ENCODE data around the gene AP3D1.
"Not testable (repeated sequence)": the region's sequence is repeated elsewhere in the genome, so short reads cannot be mapped to it uniquely, and the experiment has no call there.

The AP3D1 gene

DNA sequence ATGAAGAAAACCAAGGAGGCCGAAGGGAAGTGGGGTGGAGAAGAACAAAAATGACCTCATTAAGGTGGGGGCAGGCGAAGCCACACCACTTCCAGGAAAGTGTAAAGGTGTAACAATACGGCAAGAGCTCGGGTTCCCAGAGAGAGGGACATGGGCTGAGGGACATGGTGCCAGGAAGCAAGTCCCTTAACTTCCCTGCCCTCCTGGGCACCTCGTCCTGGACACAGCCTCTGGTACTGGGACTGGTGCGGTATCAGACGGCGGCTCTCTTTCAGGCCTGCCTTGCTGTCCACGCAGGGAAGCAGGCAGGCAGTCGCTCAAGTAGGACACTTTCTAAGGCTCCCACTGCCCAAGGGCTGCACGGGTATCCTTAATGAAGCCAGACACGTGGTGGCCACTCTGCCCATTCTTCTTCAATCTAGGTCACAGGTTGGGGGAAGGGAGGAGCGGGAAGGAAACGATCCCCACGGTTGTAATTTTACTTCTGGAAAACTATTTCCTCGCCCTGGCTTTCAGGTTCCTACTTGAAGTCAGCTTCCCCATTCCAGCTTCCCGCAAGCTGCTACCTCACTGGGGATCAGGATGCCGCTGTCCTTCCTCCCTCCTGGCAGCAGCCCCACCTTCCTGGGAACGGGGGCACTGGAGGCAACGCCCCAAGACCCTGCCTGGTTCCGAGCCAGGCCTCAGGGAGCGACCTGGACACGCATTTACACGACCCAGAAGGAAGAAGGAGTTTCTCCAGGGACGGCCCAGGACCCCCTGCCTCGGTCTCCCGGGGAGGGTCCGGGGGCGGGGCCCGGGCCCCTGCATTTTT lies 1.2 kb downstream of the AP3D1 start:
- DNase-seq: no peak

DNA sequence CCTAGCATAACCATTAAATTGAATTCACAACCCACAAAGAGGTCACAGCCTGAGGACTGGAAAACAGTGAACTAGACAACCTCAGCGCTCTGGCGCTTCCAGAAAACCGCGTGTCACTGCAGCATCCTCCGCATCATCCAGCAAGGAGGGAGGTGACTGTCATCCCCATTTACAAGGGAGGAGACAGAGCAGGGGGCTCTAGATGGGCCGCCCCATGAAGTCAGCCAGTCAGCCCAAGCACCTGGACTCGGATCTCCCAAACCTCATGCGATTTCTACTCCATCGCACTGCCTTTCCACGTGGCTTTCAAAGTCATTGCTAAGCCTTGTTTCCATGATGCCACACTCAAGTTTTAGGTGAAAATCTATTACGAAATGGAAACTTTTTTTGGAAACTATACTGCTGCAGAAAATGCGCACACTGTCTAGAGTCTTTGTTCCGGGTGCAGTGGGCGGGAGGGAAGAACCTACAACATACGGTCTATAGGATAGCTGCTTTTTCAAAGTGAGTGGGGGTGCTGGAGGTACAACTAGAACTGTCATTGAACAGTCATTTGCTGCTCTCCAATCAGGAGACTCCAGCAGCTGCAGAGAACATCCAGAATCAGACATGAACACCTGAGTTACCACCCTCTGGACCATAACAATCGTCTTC lies 2.8 kb downstream of the AP3D1 start:
- no peak for DNase-seq

DNA sequence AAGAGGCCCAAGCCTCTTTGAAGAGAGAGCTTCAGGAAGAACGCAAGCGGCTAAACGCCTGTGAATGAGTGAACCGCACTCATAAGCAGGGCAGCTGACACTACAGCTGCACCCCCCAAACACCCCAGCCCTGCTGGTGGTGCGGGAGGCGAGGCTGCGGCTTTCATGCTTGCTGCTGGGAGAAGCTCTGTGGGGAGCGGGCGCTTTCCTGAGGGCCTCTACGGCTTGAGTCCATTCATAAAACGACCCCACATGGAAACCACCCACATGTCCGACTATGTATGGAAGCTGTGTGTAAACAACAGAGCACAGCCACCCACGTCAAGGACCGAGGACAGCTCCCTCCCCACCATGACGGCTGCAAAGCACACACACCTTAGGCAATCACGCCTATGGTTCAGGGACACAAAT lies 5.5 kb downstream of the AP3D1 start:
- DNase-seq: no peak

DNA sequence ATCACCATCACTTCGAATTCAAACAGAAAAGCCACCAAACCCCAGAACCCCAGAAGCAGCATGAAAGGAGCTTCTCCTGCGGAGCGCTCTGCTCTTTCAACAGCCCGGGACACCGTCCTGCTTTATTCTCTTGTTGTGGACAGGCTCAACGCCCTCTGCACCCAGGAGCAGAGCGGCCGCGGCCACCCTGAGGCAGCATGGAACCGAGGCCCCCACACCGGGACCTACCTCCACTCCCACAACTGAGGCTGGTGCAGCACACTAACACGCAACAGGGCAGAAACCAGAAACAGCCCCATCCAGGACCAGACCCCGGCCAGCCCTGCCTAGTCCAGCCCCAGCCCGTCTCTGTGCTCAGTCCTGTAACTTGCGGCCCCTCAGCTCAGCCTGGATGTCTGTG lies 7.2 kb downstream of the AP3D1 start:
- no peak for DNase-seq

DNA sequence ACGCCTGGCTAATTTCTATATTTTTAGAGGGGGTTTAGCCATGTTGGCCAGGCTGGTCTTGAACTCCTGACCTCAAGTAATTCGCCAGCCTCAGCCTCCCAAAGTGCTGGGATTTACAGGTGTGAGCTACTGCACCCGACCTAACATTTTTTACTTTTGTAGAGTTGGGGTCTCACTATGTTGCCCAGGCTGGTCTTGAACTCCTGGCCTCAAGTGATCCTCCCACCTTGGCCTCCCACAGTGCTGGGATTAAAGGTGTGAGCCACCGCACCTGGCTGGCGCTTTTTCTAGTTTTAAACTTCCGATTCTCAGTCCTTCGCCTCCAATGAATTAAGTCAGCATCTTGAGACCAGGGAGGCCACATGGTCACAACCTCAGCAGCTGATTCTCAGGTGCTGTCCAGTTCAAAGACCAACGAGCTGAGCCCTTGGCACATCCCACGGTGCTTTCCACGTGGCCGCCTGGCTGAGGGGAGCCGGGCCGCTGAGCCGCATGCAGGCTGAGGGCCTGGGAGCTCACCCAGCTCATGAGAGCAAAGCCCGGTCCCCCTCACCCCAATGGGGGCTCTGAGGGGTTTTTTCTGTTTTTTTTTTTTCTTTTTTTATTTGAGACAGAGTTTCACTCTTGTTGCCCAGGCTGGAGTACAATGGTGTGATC lies 9.1 kb downstream of the AP3D1 start:
- no peak for DNase-seq

DNA sequence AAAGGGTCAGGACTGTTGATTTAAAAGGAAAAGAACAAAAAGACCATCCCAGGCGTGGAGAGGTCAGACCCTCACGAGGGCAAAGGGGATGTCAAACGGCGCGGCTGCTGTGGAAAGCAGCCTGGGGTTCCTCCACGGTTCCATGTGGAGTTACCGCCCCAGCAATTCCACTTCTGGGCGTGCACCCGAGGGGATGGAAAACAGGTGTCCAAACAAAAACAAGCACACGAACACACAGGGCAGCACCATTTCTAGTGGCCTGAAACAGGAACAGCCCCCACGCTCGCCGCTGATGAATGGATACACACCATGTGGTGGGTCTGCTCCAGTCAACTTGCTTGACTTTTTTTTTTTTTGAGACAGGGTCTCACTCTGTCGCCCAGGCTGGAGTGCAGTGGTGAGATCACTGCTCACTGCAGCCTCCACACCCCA lies 11.2 kb downstream of the AP3D1 start:
- no peak for DNase-seq

DNA sequence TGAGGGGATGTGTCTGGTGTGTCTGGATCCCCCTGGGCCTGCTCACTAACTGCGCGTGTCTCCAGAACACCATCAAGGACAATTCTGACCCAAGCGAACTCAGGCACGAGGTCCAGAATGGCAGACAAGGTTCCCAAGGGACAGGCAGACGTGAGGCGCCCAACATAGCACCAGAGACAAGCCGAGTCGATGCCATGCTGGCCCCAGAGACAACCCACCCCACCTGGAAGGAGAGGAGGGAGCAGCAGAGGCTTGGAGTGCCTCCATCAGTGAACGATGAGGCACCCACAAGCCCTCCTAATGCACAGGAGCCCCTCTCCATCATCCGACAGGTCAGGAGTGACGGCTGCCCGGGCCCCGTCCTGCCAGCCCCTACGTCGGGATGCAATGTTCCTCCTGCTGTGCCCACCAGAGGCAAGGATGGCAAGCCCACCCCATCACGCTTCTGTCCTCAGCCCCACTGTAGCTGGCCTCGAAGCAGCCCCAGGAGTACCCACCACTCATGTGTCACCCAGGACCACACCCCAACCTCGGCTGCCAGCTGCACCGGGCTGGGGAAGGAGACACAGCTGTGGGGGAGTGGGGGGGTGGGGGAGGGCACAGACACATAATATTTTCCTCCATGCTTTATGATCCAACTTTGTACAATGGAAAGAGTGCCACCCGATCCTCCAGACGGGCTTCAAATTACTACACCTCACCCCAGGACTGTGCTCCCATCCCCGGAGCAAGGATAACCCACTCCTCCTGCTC lies 11.8 kb downstream of the AP3D1 start:
- DNase-seq: no peak

DNA sequence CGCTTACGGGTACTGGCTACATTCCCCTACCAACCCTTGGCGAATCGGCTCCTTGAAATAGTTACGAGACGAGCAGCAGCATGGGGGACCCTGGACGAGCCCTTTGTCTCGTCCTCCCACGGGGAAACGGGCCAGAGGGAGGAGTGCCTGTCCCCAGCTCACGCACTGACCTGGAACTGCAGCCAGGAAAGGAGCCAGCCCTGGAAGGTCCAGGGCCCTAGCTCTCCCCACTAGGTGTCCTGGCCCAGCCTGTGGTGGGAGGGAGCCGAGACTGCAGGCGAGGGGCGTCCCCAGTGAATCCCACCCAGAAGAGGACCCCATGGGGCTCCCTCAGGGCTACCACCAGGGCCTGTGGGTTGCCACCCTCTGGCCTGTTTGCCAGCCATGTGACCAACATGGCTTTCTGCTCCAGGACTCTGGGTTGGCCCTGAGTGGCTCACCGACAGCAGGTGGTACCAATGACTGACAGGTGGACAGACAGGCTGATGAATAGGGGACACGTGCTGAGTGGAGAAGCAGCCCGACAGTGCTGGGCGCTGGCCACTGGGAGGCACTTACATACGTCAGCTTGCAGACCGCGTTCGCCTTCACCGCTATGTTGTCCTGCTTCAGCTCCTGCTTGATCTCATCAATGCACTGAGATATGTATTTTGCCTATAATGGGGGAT lies 13.2 kb downstream of the AP3D1 start:
- no peak for DNase-seq

DNA sequence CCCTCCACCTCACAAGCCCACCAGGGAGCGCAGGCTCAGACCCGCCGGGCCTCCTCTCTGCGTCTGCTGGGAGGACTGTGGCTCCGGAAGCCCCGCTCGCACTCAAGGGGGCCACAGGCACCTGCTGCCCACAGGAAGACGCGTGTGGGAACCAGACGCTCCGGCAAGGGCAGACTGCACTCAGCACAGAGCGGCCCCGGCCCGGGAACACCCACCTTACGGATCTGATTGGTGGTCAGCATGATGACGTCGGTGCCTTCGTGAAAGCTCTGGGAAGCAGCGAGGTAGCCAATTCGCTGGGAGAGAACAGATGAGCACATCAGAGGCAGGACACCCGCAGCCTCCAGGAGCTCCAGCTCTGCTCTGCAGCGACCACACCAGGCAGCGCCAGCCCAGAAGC lies 14.6 kb downstream of the AP3D1 start:
- DNase-seq: no peak

DNA sequence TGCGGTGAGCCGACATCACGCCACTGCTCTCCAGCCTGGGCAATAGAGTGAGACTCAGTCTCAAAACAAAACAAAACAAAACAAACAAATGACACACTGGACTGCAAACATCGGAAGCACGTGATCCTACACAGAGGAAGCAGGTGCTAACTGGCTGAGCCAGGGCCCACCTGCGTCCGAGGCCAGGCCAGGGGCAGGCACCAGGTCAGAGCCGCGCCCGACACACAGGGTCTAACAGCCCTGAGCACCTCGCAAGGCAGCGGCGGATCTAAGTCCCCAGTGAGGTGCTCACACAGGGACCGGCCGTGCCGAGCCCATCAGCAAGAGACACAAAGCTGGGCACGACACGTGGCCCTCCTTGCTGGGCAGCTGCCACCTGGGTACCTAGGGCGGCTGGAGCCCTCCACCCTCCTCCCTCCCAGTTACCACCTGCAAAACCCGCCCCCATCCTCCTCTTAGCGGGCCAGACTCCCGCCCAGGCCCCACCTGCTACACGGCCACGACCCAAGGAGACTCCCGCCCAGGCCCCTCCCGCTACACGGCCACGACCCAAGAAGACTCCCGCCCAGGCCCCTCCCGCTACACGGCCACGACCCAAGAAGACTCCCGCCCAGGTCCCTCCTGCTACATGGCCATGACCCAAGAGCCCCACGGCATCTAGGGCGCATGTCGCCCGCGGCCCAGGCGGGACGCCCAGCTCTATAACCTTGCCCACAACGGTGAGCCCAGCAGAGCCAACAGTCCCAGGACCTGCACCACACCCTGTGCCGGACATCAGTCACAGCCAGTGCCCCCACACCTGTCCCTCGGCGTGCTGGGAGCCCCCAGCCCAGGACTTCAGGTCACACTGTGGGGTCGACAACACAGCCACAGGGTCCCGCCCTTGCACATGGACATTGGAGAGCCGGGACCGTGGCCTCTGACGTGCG lies 15.6 kb downstream of the AP3D1 start:
- no peak for DNase-seq

DNA sequence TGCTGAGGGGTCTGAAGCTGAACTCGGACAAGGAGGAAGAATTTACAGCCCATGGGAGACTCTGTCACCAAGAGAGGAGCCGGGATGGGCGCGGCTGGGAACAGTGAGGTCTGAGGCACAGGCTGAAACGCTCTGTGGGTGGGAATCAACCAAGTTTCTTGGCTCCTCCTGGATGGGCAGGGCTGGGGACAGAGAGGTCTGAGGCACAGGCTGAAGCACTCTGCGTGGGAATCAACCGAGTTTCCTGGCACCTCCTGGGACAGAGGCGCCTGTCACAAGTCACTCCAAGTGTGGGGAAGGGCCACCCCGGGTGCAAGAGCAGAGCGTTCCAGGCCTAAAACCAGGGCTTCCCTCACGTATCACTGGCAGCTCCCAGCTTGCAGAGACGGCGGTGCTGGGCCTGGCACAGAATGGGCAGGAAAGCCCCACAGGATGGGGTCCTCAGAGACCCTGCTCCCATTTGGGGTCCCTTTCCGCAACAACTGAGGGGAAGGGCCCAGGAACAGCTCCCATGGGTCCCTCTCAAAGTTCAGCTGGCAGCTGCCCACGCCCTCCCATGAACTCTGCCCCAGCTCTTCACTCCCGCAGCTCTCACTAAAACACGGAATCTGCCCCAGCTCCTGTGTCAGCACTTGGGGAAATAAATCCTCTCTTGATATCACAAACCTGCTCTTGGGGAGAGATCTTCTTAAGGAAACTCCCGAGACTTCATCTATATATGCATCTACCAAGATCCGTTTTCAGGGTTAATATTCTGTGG lies 18.5 kb downstream of the AP3D1 start:
- no peak for DNase-seq

DNA sequence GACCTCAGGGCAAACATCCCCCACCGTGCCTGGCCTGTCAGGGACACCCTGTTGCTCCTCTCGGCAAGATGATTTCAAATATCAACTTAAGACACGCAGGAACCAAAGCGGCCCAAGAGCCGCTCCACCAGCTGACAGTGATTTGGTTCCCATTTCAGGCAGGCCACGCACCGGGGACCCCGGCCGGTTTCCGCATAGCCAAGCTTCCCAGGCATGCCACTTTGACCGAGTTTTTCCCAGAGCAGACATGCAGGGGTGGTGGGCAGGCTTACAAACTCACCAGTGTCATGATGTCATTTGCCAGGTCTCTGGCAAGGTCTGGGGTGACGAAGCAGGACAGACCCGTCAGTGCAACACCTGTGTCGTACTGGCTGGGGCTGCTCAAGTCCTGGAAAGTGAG lies 19.2 kb downstream of the AP3D1 start:
- DNase-seq: no peak

DNA sequence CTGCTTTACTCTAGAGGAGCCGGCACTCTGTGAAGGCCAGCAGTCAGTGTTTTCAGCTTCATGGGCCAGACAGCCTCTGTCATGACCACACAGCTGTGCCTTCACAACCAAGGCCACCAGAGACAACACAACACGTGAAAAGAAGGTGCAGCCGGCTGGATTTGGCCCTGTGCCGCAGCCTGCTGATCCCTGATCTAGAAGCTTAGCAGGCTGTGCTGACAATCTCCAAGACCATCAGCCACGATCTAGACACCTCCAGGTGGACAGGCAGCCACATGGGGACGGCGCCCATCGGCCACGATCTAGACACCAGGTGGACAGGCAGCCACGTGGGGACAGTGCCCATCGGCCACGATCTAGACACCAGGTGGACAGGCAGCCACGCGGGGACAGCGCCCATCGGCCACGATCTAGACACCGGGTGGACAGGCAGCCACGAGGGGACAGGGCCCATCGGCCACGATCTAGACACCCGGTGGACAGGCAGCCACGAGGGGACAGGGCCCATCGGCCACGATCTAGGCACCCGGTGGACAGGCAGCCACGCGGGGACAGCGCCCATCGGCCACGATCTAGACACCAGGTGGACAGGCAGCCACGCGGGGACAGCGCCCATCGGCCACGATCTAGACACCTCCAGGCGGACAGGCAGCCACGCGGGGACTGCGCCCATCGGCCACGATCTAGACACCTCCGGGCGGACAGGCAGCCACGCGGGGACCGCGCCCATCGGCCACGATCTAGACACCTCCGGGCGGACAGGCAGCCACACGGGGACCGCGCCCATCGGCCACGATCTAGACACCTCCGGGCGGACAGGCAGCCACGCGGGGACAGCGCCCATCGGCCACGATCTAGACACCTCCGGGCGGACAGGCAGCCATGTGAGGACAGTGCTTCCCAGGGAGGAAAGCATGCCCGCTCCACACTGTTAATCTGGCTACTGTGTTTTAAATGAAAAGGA lies 20.1 kb downstream of the AP3D1 start:
- not testable (repeated sequence) for DNase-seq

DNA sequence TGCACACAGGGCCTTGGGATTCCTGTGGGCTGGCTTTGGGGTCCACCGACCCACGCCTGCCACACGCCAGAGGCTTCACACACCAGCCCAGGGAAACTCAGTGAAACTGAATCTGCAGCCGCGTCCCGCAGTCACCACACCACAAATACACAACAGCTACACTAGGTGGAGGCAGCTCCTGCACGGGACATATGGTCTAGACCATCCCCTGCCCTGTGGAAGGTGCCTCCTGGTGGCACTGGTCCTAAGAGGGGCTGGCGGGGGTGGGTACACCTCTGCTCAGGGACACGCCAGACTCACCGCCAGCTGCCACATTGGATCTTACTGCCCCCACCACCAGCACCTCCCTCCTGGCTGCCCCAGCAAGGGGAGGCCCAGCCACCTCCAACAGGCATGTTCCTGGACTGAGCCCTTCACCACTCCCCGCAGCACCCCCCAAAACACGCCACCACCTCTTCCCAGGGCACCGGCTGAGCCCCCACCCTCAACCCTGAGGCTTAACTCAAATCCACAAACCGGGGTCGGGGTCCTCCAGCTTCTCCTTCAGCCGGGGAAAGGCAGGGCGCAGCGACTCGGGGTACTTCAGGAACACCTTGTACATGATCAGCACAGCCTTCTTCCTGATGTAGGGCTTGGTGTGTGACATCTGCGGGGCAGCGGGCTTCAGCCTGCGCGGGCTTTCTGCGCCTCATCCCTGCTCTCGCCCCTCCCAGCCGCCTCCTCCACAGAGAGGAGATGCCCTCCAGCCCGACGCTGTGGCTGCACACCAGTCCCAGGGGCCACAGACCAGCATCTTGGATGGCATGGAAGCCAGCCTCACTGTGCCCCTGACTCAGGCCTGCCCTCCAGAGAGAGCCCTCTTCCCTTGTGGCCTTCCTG lies 21.2 kb downstream of the AP3D1 start:
- no peak for DNase-seq

DNA sequence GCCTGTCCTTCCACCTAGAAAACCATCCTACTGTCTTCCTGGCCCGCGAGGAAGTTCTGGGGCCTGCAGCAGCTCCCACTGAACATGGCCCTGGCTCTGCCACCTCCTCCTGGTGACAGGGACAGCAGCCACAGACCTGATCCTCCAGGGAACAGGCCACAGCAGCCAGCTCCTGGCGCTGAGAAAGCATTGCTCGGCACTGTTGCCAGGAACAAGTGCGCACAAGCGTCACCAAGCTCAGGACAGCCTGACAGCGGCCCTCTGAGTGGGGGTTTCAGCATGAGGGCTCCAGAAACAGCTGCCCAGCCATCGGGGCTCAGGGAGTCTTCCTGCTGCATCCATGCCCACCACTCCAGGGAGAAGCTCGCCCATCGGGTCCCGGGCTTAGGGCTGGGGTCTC lies 21.9 kb downstream of the AP3D1 start:
- no peak for DNase-seq

DNA sequence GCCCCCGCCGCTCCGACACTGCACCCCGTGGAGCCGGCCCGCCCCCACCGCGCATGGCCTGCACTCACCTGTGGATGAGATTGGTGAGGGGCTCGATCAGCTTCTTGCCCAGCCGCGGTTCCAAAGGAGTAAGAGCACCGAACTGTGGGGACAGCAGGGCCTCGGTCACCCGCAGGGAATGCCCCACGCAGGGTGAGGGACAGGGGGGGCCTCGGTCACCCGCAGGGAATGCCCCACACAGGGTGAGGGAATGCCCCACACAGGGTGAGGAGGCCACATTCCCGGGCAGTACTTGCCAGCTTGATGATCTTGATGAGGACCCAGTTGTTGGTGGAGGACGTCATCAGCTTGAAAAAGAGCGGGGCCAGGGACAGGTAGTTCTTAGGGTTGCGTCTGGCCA lies 22.3 kb downstream of the AP3D1 start:
- no peak for DNase-seq

DNA sequence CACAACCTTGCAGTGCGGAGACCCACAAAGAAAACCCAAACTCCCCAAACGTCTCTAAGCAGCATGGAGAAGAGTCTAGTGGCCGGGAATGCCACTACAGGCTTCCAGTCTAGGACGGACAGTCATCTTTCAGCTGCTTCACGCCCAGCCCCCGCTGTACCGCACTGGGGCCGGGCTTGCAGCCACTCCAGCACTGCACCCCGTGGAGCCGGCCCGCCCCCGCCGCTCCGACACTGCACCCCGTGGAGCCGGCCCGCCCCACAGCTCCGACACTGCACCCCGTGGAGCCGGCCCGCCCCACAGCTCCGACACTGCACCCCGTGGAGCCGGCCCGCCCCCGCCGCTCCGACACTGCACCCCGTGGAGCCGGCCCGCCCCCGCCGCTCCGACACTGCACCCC lies 23.1 kb downstream of the AP3D1 start:
- not testable (repeated sequence) for DNase-seq

DNA sequence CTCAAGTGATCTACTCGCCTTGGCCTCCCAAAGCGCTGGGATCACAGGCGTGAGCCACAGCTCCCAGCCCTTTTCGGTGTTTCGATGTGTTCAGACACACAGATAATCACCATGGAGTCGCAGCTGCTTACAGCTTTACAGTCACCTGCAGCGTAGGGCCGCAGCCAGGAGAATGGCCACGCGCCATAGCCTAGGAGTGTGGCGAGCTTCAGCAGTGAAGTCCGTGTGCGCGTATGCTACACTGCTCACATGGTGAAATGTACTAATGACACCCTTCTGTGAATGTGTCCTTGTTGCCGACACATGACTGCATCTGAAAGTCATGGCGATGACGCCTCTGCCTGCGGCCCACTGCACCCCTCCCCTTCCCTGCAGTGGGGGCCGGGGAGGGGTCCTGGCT lies 23.6 kb downstream of the AP3D1 start:
- no peak for DNase-seq

Data from fibroblast of skin of abdomen (primary cell).